T-helper 2 cell treated with Interferon-gamma antibody and Interleukin-4, amounts not matched to agents 100 ng/mL and 5 ng/mL, for 36 hours (primary cell): Measurements from ENCODE around the gene PIGQ. TPM values are rescaled to one million over a fixed set of nuclear protein-coding genes. Genes with fewer than 3 reads are reported as not detected.

Experiments
- intact Hi-C: fragments of 100-400 bp; cut with micrococcal nuclease; formaldehyde crosslinking; loops from one replicate; pipeline ENCODE4 v1.15.1; 2023
- total RNA-seq: library from RNA; stranded (reverse); gene quantifications from 2 replicates; pipeline ENCODE4 v1.2.3, GENCODE V29; 2022

Gene PIGQ
- total RNA-seq, 1 donor from 2014 or later: 43.3 TPM

DNA sequence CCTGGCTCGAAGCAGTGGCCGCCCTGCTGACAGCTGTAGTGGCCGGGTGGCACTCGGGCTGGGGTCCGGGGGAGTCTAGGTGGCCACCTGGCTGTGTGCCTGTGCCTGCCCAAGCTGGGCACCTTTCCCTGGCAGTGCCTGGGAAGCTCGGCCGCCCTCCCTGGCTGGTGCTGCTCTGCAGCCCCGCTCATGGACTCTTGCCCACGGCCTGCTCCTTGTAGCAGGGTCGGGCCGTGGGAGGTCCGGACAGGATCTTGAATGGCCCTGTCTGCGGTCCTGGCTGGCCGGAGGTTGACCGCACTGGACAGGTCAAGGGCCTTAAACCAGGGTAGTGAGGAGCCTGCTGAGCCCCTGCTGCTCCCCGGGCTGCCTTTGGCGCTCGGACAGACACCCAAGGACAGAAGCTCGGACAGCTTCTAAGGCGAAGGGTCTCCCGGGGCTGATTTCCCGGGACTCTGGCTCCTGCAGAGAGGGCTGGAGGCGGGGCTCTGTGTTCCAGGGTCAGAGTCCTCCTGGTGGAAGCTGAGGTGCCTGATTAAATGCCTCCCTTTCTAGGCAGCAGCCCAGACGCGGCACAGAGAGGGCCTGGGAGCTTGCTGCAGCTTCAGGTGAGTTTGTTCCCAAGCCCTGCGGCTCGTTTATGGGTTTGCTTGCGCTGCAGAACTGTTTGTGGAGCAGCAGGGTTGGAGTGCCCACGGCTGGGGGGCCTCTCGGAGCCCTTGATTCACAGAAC is 36.2 kb upstream of the PIGQ start:
- intact Hi-C loops: no loop called here

DNA sequence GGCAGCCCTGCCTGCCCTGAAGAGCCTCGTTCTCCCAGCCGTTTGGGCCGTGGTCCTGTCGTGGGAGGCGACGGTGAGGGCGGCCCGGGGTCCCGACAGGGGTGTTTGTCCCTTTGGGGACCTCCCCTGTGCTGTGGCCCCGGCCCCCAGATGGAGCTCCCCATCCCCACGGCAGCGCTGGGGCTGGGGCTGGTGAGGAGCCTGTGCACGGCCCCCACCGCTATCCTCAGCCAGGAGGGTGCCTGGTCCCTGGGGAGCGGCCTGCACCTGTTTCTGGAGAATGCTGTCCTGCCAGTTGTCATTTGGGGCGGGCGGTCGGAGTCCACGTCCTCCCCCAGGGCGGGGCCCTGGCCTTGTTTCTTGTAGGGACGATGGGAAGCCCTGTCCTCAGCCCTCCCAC is 35.6 kb upstream of the PIGQ start:
- intact Hi-C loops: no loop called here

DNA sequence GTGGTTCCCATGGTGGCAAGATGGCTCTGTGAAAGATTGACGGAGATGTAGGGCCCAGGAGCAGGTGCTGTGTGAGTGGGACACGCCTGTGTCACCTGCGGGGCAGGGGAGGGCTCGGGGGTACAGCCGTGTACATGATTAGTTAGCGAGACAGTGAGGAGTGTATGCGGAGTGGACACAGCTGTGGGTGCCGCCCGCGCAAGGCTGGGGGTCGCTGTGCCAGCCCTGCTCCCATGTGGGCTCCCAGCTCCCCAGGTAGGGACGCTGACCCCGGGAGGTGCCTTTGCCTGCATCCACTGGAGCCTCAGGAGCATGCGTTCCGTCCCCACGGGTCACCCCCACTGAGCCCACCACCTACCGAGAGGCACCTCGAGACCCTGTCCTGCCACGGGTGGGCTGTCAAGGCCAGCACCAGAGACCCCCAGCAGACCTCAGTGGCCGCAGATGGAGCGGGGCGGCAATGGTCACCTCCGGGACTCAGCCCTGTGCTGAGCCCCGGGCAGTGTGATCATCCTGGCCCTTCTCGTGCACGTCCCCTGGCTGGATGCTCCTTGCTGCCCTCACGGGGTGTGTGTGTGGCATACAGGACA is 34.8 kb upstream of the PIGQ start:
- intact Hi-C loops: no loop called here

DNA sequence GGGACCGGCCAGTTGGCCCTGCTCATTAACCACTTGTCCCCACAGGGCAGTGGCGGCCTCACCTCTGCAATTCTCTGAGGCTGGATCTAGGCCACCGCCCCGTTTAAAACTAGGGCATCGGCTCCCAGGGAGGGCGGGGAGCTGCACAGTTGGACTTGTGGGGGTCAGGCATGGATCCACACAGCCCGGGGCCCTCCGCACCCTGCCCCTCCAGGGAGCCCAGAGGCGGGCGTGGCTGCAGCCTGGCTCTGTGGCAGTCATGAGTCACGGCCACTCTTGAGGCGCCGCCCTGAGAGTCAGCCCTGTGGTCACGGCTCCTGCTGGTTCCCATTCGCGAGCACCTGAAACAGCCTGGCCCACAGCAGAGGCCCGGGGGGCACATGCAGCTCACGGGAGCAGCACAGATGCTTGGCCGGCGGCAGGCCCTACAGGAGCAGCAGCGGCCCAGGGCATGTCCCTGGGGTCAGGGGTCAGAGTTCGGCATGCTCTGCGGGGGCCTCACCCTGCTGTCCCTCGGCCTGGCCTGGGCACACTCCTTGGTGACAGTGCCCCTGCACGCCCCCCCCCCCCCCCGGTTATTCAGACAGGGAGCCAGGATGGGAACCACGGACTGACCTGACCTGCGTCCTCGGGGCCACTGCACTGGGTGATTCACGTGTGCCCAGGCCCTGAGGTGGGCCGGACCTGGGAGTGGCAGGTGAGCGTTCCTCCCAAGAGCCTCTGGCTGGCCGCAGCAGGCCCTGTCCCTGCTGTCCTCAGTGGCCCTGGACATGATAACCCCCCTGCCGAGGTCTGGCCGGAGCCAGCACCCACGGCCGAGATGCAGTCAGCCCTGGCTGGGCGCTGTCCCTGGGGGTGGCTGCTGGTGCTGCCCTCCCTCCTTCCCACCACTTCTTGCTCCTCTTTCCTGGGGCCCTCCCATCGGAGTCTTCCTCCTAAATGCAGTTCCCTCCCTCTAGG is 34.0 kb upstream of the PIGQ start:
- intact Hi-C loops: no loop called here

DNA sequence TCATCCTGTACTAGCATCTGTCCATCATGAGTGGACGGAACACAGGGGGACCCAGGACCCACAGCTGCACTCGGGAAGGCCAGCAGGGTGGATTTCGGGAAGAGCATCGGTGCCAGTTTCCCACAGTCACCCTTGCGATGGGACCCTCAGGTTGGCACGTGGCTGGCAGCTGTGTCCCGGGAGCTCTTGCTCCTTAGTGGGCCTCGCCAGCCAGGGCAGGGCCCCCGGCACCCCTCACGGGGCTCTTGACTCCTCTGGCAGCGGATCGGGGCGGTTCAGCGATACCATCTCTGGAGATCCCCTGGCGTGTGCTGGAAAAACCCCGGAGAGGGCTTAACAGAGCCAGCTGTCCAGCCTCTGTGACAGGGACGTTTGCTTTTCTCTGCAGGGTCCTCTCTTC is 33.0 kb upstream of the PIGQ start:
- intact Hi-C loops: no loop called here

DNA sequence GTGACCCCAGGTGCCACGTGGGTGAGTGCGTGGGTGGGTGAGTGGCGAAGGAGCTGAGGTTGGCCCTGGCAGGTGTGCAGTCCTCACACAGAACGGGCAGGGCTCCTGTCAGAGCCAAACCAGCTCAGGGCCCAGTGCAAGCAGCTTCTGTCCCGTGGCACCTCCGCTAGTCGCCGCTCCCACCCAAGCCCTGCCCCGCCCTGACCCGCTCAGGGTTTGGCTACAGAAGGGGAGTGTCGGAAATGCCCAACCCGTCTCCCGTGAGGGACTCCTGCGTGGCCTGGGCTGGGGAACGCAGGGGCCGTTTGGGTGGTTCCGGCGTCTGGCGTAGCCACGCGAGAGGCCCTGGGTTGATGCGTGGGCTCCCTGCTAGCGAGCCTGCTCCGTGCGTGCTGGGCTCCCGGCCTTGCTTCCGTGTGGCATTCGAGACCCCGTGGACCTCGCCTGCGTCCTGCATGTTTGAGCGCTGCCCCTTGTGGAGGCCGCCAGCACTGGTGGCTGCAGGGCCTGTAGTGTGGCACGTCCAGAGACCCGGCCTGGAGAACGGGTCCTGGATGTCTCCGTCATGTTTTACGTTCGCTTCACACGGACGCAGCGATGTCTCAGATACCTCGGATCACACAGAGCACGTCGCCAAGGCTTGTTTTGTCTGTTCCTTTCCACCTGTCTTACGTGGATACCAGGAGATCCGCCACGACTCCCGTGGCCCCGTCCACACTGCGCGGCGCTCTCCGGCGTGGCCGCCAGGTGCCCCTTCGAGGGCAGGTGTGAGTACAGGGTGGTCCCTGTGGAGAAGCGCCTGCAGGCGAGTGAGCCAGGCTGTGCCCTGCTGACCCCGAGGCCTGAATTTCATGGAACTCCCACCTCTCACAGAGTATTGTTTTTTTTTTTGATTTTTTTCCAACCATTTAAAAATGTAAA is 32.1 kb upstream of the PIGQ start:
- intact Hi-C loops: no loop called here

DNA sequence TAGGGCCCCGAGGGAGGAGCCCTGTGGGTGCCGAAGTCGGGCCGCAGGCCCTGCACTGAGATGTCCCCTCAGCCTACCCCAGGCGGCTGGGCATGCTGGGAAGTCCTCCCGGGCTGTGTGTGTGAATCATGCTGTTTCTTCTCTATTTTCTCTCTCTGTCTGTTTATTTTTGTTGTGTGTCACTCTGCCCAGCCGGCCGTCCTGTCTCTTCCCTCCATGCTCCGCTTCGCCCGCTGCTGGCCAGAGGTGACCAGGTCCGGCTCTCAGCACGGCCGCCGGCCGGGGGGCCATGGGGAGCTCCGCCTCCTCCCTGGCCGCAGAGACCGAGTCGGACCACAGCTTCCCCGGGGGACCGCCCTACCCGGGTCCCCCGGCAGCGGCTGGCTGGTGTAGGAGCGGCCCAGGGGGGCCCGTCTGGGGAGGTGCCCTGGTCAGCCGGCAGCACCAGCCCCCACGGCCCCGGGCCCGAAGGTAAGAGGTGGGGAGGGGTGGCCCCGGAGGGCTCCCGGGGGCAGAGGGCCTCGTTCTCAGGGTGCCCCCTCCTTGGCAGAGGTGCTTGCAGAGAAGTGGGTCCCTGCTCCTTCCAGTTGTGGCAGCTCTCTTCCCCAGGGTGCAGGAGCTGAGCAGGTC is 29.8 kb upstream of the PIGQ start:
- intact Hi-C loops: no loop called here

DNA sequence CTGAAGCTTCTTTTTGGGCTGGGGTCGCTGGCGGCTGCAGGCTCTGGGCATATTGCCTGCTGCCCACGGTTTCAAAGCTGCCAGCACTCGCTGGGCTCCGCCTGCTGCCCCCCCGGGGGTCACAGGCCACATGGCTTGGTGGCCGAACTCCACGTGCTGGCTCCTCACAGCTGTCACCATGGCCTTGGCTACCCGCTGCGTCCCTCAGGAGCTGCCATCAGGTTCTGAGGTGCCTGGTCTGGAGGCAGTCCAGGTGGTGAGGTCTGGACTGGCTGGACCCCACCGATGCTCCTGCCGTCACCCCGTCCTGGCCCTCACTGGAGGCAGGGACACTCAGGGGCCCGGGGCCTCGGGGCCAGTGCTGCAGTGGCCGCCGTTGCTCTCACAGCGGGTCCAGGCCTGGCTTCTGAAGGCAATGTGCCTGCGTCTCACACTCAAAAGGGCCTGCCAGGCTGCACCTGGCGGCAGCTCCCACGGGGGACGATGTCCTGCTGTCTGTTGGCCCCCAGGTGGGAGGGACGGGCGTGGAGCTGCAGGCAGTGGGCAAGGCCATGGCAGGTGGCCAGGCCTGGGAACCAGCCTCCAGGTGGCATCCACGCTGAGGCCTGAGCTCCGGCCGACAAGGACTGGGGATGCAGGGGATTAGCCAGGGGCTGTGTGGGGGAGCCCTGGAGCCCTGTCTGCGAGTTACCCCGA is 29.0 kb upstream of the PIGQ start:
- intact Hi-C loops: no loop called here

DNA sequence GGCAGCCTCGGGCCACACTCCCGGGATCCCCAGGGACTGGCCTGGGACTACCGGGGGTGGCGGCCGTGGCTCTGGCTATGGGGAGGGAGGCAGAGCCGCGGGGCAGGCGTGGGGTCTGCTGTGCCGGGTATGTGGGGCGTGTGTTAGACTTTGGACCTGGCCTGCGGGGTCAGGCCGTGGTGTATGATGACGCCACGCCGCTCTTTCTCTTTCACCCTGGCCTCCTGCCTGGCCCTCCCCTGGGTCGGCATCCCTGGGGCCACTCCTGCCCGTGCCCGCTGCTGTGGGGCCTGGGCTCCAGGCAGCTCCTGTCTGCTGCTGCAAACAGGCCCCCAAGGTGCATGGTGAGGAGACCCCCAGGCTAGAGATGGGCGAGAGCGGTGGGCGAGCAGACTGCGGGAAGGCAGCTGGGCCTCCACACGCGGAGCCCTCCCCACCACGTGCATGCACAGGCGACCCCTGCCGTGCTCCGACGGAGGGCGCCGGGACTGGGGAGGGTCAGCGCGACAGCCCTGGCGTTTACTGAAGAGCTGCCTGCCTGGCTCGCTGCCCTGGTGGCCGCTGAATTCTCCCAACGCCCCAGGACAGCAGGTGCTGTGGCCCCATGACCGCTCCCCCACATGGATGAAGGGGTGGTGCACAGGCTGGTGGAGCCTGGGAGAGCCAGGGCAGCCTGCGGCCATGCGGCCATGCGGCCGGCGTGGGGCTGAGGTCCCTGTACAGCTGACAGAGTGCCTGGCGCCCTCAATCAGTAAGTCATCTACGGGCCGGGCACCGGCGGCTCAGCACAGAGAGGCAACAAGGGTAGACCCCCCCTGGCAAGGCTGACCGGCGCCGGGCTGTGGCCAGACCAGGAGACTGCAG is 26.2 kb upstream of the PIGQ start:
- intact Hi-C loops: no loop called here

DNA sequence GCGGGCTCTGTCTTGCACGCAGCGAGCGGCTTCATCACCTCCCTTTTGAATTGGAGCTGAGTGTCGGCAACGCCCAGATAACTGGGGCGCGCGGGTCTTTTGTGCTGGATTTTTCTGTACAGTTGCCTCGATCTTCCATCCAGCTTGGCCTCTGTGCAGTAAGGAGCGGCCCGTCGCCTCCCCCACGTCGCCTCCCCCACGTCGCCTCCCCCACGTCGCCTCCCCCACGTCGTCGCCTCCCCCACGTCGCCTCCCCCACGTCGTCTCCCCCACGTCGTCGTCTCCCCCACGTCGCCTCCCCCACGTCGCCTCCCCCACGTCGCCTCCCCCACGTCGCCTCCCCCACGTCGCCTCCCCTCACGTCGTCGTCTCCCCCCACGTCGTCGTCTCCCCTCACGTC is 25.3 kb upstream of the PIGQ start:
- intact Hi-C loops: no loop called here

DNA sequence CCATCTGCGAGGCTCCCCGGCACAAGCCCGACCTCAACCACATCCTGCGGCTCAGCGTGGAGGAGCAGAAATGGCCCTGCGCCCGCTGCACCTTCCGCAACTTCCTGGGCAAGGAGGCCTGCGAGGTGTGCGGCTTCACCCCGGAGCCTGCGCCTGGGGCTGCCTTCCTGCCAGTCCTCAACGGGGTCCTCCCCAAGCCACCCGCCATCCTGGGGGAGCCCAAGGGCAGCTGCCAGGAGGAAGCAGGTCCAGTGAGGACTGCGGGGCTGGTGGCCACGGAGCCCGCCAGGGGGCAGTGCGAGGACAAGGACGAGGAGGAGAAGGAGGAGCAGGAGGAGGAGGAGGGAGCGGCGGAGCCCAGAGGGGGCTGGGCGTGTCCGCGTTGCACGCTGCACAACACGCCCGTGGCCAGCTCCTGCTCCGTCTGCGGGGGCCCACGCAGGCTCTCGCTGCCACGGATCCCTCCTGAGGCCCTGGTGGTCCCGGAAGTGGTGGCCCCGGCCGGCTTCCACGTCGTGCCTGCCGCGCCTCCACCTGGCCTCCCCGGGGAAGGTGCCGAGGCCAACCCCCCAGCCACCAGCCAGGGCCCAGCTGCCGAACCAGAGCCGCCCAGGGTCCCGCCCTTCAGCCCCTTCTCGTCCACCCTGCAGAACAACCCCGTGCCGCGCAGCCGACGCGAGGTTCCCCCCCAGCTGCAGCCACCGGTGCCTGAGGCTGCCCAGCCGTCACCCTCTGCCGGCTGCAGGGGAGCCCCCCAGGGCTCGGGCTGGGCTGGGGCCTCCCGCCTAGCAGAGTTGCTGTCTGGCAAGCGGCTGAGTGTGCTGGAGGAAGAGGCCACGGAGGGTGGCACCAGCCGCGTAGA is 22.6 kb upstream of the PIGQ start:
- intact Hi-C loops: no loop called here

DNA sequence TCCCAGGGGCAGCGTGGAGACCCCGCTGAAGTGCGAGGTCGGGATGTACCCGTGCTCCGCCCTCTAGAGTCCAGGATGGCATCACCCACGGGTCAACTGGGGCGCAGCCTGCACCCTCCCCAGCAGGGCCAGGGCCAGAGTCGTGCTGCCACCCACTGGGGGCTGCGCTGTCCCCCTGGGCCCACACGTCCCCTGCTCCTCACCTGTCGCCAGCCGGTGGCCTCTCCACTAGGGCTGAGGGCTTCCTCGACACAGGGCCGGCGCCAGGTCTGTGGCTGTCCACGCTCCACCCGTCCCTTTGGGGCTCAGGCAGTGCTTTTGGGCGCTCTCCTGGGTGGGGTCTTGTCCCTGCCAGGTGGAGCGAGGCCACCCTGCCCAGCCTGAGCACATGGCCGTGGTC is 21.2 kb upstream of the PIGQ start:
- intact Hi-C loops: no loop called here

DNA sequence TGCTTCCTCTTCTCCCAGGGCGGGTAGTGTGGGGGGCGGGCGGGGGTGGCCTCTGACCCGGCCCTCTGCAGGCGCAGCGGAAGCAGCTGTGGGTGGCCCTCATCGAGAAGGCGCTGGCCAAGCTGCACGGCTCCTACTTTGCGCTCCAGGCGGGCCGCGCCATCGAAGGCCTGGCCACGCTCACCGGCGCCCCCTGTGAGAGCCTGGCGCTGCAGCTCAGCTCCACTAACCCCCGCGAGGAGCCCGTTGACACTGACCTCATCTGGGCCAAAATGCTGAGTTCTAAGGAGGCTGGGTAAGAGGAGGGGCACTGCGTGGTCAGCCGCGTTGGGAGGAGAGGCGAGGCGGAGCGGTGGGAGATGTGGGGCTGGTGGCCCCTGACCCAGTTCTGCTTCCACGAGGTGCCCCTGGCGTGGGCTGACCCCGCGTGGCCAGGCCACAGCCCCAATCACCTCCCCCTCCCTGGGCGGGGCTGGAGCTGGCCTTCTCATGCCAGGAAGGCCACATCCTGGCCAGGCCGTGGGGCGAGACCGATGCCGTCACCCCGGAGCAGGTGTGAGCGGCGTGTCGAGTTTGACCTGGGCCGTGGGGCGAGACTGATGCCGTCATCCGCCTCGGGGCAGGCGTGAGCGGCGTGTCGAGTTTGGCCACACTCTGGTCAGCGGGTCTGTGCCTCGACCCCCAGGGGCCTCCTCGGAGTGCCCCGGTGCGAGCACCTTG is 20.1 kb upstream of the PIGQ start:
- intact Hi-C loops: no loop called here

DNA sequence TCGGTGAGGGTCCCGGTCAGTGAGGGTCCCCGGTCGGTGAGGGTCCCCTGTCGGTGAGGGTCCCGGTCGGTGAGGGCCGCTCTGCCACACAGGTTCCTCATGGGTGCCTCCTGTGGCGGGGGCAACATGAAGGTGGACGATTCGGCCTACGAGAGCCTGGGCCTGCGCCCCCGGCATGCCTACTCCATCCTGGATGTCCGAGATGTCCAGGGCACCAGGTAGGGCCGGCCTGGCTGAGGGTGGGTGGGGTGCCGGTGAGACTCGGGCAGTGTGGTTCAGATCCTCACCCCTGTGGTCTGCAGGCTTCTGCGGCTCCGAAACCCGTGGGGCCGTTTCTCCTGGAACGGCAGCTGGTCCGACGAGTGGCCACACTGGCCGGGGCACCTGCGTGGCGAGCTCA is 18.6 kb upstream of the PIGQ start:
- intact Hi-C loops: no loop called here

DNA sequence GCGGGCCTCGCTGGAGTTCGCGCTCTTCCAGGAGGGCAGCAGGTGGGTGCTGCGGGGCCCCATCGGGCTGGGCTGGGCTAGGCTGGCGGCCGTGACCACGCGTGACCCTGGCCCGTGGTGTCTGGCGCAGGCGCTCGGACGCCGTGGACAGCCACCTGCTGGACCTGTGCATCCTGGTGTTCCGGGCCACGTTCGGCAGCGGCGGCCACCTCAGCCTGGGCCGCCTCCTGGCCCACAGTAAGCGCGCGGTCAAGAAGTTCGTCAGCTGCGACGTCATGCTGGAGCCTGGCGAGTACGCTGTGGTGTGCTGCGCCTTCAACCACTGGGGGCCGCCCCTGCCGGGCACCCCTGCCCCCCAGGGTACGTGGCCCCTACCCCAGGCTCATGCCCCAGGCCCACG is 17.6 kb upstream of the PIGQ start:
- intact Hi-C loops: no loop called here

DNA sequence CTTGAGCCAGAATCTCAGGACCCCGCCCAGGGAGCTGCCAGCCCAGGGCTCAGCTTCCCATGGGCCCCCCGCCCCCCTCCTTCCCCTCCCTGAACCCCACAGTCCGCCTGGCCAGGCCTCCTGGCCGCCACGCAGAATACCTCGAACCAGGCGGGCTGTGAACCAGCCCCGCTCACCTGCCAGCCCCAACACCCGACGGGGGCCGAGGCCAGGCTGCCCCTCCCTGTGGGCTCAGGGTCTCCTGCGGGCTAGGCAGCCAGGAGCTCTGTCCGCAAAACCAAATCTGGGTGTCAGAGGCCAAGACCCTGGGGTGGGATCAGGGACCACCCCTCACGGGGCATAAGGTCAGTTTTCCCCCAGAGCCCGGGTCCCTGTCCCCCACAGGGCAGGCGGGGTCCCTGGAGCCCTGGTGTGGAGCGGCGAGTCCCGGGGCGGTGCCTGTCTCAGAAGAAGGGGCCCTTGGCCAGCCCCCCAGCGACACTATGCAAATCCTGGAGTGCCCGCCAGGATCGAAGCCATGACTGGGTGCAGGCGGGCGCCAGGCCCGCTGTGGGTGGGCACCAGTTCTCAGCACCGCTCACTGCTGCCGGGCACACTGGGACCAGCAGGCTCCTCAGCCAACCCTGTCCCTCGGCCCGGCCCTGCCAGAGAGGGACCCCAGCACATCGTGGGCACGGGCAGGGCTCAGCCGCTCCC is 16.0 kb upstream of the PIGQ start:
- intact Hi-C loops: no loop called here

DNA sequence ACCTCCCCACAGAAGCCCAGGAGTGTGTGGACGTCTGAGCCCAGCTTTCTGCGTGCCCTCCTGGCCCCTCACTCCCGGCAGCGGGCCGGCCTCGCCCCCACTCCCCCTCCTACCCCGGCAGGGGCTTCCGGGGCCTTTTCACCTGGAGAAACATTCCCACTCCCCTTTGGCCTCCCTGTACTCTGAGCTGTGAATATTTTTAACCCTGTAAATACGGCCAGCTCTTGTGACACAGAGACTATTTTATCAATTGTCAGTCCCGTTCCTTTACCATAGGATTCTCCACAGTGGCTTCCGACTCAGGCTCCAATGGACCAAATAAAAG is 15.5 kb upstream of the PIGQ start:
- intact Hi-C loops: no loop called here
